ENCODE measurements around the gene AGAP1.
A peak's percentile ranks its signal among the peaks of the same experiment; 100 is the strongest.
"Not testable (repeated sequence)": the region's sequence is repeated elsewhere in the genome, so short reads cannot be mapped to it uniquely, and the experiment has no call there.

Gene AGAP1

GRCh38 chr2:235757640-235758039, 263.8 kb downstream of the AGAP1 start:
- DNase-seq (ENCODE audit: low read depth, low spot score) = no peak

GRCh38 chr2:235762832-235763598, 269.2 kb downstream of the AGAP1 start:
- no peak for DNase-seq (ENCODE audit: low read depth, low spot score)

DNA sequence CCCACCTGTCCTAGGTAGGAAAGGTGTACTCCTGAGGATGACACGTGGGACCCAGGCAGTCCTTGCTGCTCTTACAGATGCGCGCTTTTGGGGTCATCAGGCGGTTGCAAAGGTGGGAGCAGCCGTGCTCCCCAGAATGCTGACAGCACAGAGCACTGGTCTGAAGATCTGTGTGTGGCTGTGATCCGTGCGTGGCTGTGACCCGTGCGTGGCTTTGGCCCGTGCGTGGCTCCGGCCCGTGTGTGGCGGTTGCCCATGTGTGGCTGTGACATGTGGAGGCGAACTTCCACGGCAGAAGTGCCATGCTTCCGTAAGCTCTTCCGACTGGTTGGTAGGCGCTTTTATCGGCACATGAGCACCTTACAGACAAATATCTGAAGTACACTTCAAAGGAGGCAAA, 270.0 kb downstream of the AGAP1 start:
- no peak for DNase-seq (ENCODE audit: low read depth, low spot score)

- not testable (repeated sequence) for DNase-seq (ENCODE audit: low read depth, low spot score)
Measured at GRCh38 chr2:235764478-235764877, 270.6 kb downstream of the AGAP1 start.

DNA sequence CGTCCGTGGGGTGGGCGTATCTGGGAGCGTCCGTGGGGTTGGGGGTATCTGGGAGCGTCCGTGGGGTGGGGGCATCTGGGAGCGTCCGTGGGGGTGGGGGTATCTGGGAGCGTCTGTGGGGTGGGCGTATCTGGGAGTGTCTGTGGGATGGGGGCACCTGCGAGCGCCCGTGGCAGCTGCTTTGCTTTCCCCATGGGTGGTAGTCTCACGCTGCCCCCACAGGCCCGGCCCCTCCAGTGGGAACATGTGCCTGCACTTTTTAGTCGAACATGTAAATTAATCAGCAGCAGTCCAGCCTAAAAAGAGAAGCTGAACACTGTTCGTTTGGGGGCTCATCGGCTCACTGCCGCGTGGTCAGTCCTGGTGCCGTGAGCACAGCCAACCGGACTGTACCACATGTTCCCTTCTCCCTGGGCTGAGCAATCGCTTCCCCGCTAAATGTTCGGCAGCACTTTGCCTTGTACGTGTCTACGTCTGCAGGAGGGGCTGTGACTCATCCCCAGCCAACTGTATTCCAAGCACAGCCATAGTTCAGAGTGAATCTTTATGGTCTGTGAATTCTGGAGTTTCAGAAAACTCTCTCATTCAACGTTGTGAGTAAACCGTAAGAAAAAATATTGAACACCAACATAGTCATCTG, 271.5 kb downstream of the AGAP1 start:
- DNase-seq (ENCODE audit: low read depth, low spot score) = peak; percentile 76

DNA sequence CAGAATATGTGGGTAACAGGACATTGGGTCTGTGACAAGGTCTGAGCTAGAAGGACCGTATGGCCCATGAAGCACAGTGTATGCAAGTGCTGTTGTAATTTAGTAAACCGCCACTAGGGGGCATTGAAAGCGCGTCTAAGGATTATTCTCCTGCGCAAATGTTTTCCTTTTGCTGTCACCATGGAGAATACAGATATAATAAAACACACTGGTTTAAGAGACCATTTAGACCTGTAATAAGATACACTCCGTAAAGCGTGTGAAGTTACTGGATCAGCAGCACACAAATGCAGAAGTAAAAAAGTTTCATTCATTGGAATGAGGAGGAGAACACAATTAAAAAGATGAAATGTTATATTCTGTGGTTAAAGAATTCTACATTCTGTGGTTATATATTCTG, 272.4 kb downstream of the AGAP1 start:
- peak; percentile 88 for DNase-seq (ENCODE audit: low read depth, low spot score)

DNA sequence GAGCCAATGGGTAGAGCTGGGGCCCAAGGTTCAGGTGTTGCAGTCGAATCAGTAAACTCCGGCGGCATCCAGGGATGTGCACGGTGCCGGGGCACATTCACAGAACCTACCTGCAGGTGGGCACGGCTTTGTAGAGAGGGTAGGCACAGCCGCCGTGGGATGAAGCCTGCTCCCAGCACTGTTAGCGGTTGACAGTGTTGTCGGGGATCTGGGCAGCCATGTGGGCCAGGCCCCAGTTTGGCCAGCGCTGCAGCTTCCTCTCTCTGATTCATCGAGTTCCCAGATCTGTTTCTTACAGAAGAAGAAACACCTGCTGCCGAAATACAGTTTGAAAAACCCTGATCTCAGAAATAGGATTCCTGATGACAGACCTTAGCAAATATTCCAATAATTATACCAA, 274.8 kb downstream of the AGAP1 start:
- no peak for DNase-seq (ENCODE audit: low read depth, low spot score)

DNA sequence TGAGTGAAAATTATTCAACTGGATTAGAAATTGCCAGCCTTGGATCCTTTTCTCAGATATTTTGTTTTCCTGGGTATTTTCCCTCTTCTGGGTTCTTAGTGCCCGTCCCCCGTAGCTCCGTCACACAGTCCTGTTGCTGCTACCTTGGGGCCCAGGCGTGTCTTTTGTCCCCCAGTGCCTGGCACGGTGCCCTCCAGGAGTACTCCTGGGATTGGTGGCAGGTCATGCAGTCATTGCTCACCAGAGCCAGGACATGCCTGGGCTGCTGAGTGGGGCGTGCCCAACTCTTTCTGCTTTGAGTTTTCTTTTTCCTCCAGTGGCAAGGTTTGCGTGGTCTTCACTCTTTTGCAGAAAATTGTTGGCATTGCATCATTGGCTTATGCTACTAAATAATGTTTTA, 275.2 kb downstream of the AGAP1 start:
- DNase-seq (ENCODE audit: low read depth, low spot score) = no peak

GRCh38 chr2:235770909-235771820, 277.3 kb downstream of the AGAP1 start:
- no peak for DNase-seq (ENCODE audit: low read depth, low spot score)

GRCh38 chr2:235773188-235773928, 279.5 kb downstream of the AGAP1 start:
- no peak for DNase-seq (ENCODE audit: low read depth, low spot score)

DNA sequence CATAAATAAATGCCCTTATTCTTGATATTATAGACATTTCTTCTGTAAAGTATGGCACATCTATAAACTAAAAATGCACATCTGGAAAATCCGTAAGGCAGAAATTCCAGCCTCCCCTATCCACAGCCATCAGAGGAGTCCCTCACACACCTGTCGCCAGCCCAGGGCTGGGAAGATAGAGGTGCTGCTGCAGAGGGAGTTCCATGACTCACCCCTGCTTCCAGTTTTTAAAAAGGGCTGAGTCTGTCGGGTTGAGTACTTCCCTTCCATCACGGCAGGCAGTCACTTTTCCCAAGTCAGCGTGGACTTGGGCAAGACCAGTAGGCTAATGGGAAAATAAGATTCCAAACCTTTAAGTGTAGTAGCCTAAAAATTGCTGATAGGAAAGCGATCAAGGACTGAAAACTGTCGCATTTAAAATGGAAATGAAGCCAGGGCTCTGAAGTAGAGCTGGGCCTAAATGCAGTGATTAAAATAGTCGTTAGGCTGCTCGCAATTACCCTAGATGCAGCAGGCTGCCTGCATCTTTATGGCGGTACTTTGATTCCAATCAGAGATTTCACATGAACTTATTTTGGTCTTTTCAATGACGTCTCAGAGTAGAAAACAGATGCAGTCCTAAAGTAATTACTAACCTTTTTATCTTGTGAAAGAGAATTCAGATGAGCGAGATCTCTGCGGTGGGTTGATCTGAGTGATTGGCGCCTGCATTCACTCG, 280.5 kb downstream of the AGAP1 start:
- DNase-seq (ENCODE audit: low read depth, low spot score) = peak; percentile 13

- no peak for DNase-seq (ENCODE audit: low read depth, low spot score)
Measured at GRCh38 chr2:235776531-235776930, 282.7 kb downstream of the AGAP1 start.

GRCh38 chr2:235779444-235779896, 285.6 kb downstream of the AGAP1 start:
- DNase-seq (ENCODE audit: low read depth, low spot score) = peak; percentile 87

DNA sequence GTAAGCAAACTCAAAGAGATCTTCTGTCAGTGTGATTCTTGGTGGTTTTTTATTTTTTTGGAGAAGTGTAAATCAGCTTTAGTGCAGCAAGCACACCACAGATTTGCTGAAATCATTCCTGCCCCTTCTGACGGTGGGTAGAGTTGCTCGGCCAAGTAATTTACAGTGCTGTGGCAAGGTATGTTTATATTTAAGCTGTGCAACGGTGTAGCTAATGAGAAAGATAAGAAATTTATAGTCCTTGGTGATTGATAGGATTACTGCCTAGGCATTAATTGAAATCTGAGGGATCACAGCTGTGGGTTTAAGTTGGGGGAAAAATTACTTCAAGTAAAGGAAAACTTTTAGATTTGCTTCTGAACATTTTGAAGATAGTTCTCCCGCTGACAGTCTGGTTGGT, 286.6 kb downstream of the AGAP1 start:
- no peak for DNase-seq (ENCODE audit: low read depth, low spot score)

GRCh38 chr2:235781775-235782174, 287.9 kb downstream of the AGAP1 start:
- no peak for DNase-seq (ENCODE audit: low read depth, low spot score)

DNA sequence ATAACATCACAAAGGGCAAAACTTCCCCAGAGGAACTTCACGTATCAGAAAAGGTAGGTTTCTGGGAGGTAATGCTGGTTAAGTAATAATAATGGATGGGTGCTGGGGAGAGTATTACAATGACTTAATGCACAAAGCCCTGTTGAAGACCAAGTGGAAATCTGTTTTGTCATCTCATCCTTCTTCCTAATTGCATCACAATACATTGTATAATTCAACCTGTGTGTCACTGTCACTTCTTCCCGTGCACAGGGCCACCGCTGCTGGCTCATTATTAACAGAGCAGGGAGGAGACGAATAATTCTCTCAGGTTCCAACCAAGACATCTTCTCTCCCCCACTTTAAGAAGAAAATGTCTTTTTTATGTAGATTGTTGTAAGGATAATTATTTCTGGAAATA, 290.9 kb downstream of the AGAP1 start:
- no peak for DNase-seq (ENCODE audit: low read depth, low spot score)

DNA sequence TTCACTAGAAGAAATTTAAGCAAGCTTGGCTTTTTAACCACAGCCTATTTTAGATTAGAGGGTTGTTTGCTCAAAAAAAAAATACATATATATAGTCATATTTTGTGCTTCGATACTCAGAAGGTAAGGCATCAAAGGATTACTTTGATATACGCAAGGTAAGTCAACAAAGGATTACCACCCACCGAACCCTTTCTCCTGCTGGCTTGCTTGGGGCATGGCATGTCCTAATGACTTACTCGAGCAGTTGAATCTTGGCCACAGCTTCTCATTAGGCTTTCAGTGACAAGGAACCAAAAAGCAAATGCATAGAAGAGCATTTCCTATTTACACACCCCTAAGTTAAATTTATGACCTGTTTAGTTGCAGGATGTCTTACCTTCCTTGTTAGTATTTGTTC, 295.7 kb downstream of the AGAP1 start:
- DNase-seq (ENCODE audit: low read depth, low spot score) = no peak

- peak; percentile 44 for DNase-seq (ENCODE audit: low read depth, low spot score)
Measured at GRCh38 chr2:235793163-235793752, 299.4 kb downstream of the AGAP1 start.

DNA sequence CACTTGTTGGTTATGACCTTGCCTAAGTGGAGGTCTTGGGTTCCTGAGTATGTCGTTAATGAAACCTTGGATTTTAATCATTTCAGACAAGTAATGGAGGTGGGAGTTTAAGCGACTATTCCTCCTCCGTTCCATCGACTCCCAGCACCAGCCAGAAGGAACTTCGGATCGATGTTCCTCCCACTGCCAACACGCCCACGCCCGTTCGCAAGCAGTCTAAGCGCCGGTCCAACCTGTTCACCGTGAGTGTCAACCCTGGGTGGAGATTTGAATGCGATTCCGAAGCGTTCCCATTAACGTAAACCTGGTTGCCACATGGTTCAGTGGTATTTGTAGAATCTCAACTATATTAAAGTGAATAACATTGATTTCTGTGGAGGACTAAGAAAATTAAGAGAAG, 305.4 kb downstream of the AGAP1 start:
- no peak for DNase-seq (ENCODE audit: low read depth, low spot score)

DNA sequence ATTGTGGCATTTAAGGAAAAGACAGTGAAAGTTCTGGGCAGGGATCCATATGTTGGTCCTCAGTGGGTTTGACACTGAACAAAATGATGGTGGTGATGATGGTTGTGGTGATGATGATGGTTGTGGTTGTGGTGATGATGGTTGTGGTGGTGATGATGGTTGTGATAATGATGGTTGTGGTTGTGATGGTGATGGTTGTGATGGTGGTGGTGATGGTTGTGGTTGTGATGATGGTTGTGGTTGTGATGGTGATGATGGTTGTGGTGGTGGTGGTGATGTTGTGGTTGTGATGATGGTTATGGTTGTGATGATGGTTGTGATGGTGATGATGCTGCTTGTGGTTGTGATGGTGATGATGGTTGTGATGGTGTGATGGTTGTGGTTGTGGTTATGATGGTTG, 308.7 kb downstream of the AGAP1 start:
- DNase-seq (ENCODE audit: low read depth, low spot score) = no peak
